GM23338 (cell line): ENCODE measurements around the gene TRPC6. TPM values are rescaled to one million over a fixed set of nuclear protein-coding genes. Genes with fewer than 3 reads are reported as not detected.

Experiments used
- ATAC-seq: fragments of 200-7000 bp; cut with Tn5 transposase; 3 replicates; pipeline ENCODE4 v1.9.1; 2020
- DNase-seq: peaks from one replicate; pipeline ENCODE4 v3.0.0-alpha.2; 2015; ENCODE audit warnings: low spot score
- H2AFZ ChIP-seq: fragments of 200-600 bp; sonication (generic); 2 replicates; pipeline ENCODE4 v1.8.0; 2016; ENCODE audit warnings: antibody characterized with exemption, mild to moderate bottlenecking, moderate library complexity
- H3F3A ChIP-seq: fragments of 200-600 bp; sonication (generic); replicated peaks from 2 replicates; pipeline ENCODE4 v1.8.0; 2017; ENCODE audit warnings: antibody characterized with exemption, mixed run types, low read depth
- H3K27ac ChIP-seq: fragments of 200-600 bp; sonication (generic); 2 replicates; pipeline ENCODE4 v1.6.1; 2016; ENCODE audit warnings: low read depth
- H3K27me3 ChIP-seq: fragments of 200-600 bp; sonication (generic); 2 replicates; pipeline ENCODE4 v1.8.0; 2016; ENCODE audit warnings: mild to moderate bottlenecking, mixed run types, moderate library complexity; ENCODE audit not compliant: insufficient read depth
- H3K36me3 ChIP-seq: fragments of 200-600 bp; sonication (generic); 2 replicates; pipeline ENCODE4 v1.8.0; 2016; ENCODE audit warnings: mild to moderate bottlenecking; ENCODE audit not compliant: insufficient read depth
- H3K4me1 ChIP-seq: fragments of 200-600 bp; sonication (generic); 2 replicates; pipeline ENCODE4 v1.8.0; 2016; ENCODE audit warnings: mild to moderate bottlenecking, moderate library complexity; ENCODE audit not compliant: insufficient read depth
- H3K4me2 ChIP-seq: fragments of 200-600 bp; sonication (generic); 2 replicates; pipeline ENCODE4 v1.7.1; 2017; ENCODE audit warnings: mixed run types
- H3K4me3 ChIP-seq: fragments of 200-600 bp; sonication (generic); 2 replicates; pipeline ENCODE4 v1.6.1; 2016; ENCODE audit warnings: mixed run types
- H3K79me2 ChIP-seq: fragments of 200-600 bp; sonication (generic); replicated peaks from 2 replicates; pipeline ENCODE4 v1.8.0; 2017; ENCODE audit warnings: mild to moderate bottlenecking; ENCODE audit not compliant: insufficient read depth
- H3K9me2 ChIP-seq: fragments of 200-600 bp; sonication (generic); 2 replicates; pipeline ENCODE4 v1.8.0; 2017; ENCODE audit not compliant: insufficient read depth
- H4K20me1 ChIP-seq: fragments of 200-600 bp; sonication (generic); replicated peaks from 2 replicates; pipeline ENCODE4 v1.8.0; 2017; ENCODE audit warnings: mild to moderate bottlenecking; ENCODE audit not compliant: insufficient read depth
- H3K27ac Mint-ChIP-seq: 2 replicates; pipeline ENCODE4 v1.8.0; 2020; ENCODE audit warnings: inconsistent platforms, mild to moderate bottlenecking, moderate library complexity, mixed read lengths
- H3K27me3 Mint-ChIP-seq: 3 replicates; pipeline ENCODE4 v1.8.0; 2022; ENCODE audit warnings: low read depth, mild to moderate bottlenecking, moderate library complexity, mixed read lengths, inconsistent platforms; ENCODE audit not compliant: insufficient read depth, poor library complexity
- H3K36me3 Mint-ChIP-seq: 3 replicates; pipeline ENCODE4 v1.8.0; 2021; ENCODE audit warnings: low read depth, mild to moderate bottlenecking, inconsistent platforms, moderate library complexity, mixed read lengths
- H3K4me1 Mint-ChIP-seq: 3 replicates; pipeline ENCODE4 v1.8.0; 2020; ENCODE audit warnings: mild to moderate bottlenecking, inconsistent platforms, mixed read lengths
- H3K4me3 Mint-ChIP-seq: 3 replicates; pipeline ENCODE4 v1.8.0; 2021; ENCODE audit warnings: moderate library complexity, mild to moderate bottlenecking, inconsistent platforms, mixed read lengths
- H3K9me3 Mint-ChIP-seq: 3 replicates; pipeline ENCODE4 v1.8.0; 2020; ENCODE audit warnings: moderate library complexity, mild to moderate bottlenecking, inconsistent platforms, mixed read lengths
- ETS1 ChIP-seq: IDR thresholded peaks from 2 replicates; pipeline ENCODE4 v1.6.1; 2016; ENCODE audit warnings: antibody characterized with exemption
- EZH2phosphoT487 ChIP-seq: fragments of 200-600 bp; sonication (generic); IDR thresholded peaks from one replicate; pipeline ENCODE4 v1.8.1; 2018; ENCODE audit warnings: antibody characterized with exemption; ENCODE audit not compliant: unreplicated experiment
- POLR2AphosphoS5 ChIP-seq: IDR thresholded peaks from 2 replicates; pipeline ENCODE4 v1.6.1; 2016; ENCODE audit warnings: antibody characterized with exemption, low read depth
- STAT1 ChIP-seq: IDR thresholded peaks from one replicate; pipeline ENCODE4 v1.6.1; 2016; ENCODE audit warnings: antibody characterized with exemption; ENCODE audit not compliant: unreplicated experiment
- ZNF114 ChIP-seq: fragments of 250-450 bp; sonication (Bioruptor Pico); IDR thresholded peaks from 2 replicates; pipeline ENCODE4 v1.5.0; 2020; ENCODE audit warnings: mild to moderate bottlenecking, moderate library complexity
- ZNF331 ChIP-seq: fragments of 250-450 bp; sonication (Bioruptor Pico); IDR thresholded peaks from 2 replicates; pipeline ENCODE4 v1.5.0; 2020; ENCODE audit warnings: low read depth, mild to moderate bottlenecking, moderate library complexity
- polyA plus RNA-seq: library from polyadenylated mRNA; unstranded; fragments of >200 nt; fragmentation: Nextera tagmentation; extraction: Ambion mirVana; gene quantifications from 2 replicates; pipeline ENCODE4 v1.2.1, GENCODE V29; 2016
- total RNA-seq: library from RNA; depleted of rRNA; stranded (reverse); fragments of >200 nt; shearing (Covaris generic); gene quantifications from 2 replicates; pipeline ENCODE4 v1.2.3, GENCODE V29; 2014
- TF ChIP-seq, protein P1 (sequence below): fragments of 250-450 bp; sonication (Bioruptor Pico); IDR thresholded peaks from 2 replicates; pipeline ENCODE4 v1.5.0; 2020; ENCODE audit warnings: mild to moderate bottlenecking, moderate library complexity

Gene TRPC6
- total and polyA plus RNA-seq, 2 experiments from 2014 or later, result 0.05 to 4.4 TPM

DNA sequence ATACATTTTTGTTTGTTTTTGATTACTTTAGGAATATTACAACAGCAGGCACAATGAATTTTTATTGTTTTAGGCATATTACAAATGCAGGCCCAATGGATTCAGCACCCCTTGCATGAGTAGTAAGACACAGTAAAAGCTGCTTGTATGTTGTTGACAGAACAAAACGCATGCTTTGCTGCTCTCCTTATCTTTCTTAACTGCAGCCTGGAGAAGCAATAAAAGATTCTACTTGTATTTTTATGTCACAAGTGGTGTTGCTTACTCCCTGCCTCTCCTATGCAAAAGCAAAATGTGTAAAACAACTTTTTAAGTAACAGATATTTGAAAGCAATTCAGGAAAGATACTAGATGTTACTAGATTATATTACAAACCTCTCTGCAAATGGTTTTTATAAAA lies 73.9 kb downstream of the TRPC6 start:
- Histone ChIP-seq H3F3A (no peaks in the 10 kb centered on the region), H3K4me2 (no peak overlapping the region), H3K79me2 (no peaks in the 10 kb centered on the region), H3K27me3 (no peaks in the 10 kb centered on the region), H4K20me1 (no peaks in the 10 kb centered on the region), H3K4me3 (no peak overlapping the region), H3K4me1 (0 out of 2 replicates have a peak, but pooled peaks cover 4% of the 10 kb centered on the region), H2AFZ (no peak overlapping the region), H3K27ac (no peak overlapping the region), H3K36me3 (no peaks in the 10 kb centered on the region), H3K9me2 (no peaks in the 10 kb centered on the region)
- TF ChIP-seq ETS1, result no peak
- TF ChIP-seq, protein P1, sequence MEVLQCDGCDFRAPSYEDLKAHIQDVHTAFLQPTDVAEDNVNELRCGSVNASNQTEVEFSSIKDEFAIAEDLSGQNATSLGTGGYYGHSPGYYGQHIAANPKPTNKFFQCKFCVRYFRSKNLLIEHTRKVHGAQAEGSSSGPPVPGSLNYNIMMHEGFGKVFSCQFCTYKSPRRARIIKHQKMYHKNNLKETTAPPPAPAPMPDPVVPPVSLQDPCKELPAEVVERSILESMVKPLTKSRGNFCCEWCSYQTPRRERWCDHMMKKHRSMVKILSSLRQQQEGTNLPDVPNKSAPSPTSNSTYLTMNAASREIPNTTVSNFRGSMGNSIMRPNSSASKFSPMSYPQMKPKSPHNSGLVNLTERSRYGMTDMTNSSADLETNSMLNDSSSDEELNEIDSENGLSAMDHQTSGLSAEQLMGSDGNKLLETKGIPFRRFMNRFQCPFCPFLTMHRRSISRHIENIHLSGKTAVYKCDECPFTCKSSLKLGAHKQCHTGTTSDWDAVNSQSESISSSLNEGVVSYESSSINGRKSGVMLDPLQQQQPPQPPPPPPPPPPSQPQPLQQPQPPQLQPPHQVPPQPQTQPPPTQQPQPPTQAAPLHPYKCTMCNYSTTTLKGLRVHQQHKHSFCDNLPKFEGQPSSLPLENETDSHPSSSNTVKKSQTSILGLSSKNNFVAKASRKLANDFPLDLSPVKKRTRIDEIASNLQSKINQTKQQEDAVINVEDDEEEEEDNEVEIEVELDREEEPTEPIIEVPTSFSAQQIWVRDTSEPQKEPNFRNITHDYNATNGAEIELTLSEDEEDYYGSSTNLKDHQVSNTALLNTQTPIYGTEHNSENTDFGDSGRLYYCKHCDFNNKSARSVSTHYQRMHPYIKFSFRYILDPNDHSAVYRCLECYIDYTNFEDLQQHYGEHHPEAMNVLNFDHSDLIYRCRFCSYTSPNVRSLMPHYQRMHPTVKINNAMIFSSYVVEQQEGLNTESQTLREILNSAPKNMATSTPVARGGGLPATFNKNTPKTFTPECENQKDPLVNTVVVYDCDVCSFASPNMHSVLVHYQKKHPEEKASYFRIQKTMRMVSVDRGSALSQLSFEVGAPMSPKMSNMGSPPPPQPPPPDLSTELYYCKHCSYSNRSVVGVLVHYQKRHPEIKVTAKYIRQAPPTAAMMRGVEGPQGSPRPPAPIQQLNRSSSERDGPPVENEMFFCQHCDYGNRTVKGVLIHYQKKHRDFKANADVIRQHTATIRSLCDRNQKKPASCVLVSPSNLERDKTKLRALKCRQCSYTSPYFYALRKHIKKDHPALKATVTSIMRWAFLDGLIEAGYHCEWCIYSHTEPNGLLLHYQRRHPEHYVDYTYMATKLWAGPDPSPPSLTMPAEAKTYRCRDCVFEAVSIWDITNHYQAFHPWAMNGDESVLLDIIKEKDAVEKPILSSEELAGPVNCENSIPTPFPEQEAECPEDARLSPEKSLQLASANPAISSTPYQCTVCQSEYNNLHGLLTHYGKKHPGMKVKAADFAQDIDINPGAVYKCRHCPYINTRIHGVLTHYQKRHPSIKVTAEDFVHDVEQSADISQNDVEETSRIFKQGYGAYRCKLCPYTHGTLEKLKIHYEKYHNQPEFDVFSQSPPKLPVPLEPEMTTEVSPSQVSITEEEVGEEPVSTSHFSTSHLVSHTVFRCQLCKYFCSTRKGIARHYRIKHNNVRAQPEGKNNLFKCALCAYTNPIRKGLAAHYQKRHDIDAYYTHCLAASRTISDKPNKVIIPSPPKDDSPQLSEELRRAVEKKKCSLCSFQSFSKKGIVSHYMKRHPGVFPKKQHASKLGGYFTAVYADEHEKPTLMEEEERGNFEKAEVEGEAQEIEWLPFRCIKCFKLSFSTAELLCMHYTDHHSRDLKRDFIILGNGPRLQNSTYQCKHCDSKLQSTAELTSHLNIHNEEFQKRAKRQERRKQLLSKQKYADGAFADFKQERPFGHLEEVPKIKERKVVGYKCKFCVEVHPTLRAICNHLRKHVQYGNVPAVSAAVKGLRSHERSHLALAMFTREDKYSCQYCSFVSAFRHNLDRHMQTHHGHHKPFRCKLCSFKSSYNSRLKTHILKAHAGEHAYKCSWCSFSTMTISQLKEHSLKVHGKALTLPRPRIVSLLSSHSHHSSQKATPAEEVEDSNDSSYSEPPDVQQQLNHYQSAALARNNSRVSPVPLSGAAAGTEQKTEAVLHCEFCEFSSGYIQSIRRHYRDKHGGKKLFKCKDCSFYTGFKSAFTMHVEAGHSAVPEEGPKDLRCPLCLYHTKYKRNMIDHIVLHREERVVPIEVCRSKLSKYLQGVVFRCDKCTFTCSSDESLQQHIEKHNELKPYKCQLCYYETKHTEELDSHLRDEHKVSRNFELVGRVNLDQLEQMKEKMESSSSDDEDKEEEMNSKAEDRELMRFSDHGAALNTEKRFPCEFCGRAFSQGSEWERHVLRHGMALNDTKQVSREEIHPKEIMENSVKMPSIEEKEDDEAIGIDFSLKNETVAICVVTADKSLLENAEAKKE (CRISPR knock-in tag), result no peak
- no peak for TF ChIP-seq ZNF331 (CRISPR knock-in tag)
- no peaks in the 10 kb centered on the region for H3K36me3 Mint-ChIP-seq
- H3K4me3 Mint-ChIP-seq, result no peak overlapping the region
- ATAC-seq (no peak), DNase-seq (no peak)
- peaks cover 15% of the 10 kb centered on the region for H3K4me1 Mint-ChIP-seq
- no peak overlapping the region for H3K27ac Mint-ChIP-seq
- no peaks in the 10 kb centered on the region for H3K9me3 Mint-ChIP-seq
- H3K27me3 Mint-ChIP-seq, result peaks cover 2% of the 10 kb centered on the region

DNA sequence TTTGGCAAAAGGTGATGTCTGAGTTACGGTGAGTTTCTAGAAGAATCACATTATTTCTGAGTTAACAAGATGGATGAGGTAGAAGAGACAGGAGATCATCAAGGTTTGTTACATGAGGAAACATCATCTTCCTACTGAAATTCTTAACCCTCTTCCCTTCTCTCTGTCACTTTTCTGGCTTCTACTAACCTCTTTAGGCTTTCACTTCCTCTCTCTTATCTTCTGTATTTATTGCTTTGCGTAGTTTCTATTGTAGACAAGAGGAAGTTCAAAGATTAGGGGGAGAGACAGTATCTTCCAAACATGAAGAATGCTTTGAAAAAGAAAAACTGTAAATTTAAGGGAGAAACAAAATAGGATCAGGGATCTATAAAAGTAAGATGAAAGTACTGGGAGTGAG lies 75.4 kb downstream of the TRPC6 start:
- H3K36me3 Mint-ChIP-seq, result no peaks in the 10 kb centered on the region
- no peaks in the 10 kb centered on the region for H3K36me3 ChIP-seq
- no peaks in the 10 kb centered on the region for H3K9me2 ChIP-seq
- peaks cover 4% of the 10 kb centered on the region for H3K27me3 Mint-ChIP-seq
- peaks cover 4% of the 10 kb centered on the region; the same call in 2 of the 3 replicates for H3K4me1 Mint-ChIP-seq
- H4K20me1 ChIP-seq, result no peaks in the 10 kb centered on the region
- DNase-seq (no peak), ATAC-seq (no peak)
- no peak overlapping the region for H3K4me3 ChIP-seq
- 0 out of 2 replicates have a peak, but pooled peaks cover 3% of the 10 kb centered on the region for H3K4me1 ChIP-seq
- no peaks in the 10 kb centered on the region for H3K79me2 ChIP-seq
- no peak overlapping the region for H3K27ac Mint-ChIP-seq
- no peaks in the 10 kb centered on the region for H3K9me3 Mint-ChIP-seq
- H3K27me3 ChIP-seq, result no peaks in the 10 kb centered on the region
- H3F3A ChIP-seq, result no peaks in the 10 kb centered on the region
- no peak overlapping the region for H3K4me2 ChIP-seq
- H3K4me3 Mint-ChIP-seq, result no peak overlapping the region
- H2AFZ ChIP-seq, result no peak overlapping the region
- no peak overlapping the region for H3K27ac ChIP-seq
- TF ChIP-seq EZH2phosphoT487, result no peak
- no peak for TF ChIP-seq ZNF331 (CRISPR knock-in tag)
- TF ChIP-seq STAT1, result no peak
- no peak for TF ChIP-seq ZNF114
- no peak for TF ChIP-seq POLR2AphosphoS5
